Karpas-422 (cell line): ENCODE measurements around the gene TGDS. TPM values are rescaled to one million over a fixed set of nuclear protein-coding genes. Genes with fewer than 3 reads are reported as not detected.

Source experiments
- DNase-seq: peaks from one replicate; pipeline ENCODE4 v3.0.0-alpha.2; 2015
- H2AFZ ChIP-seq: fragments of 200-600 bp; sonication (generic); 2 replicates; pipeline ENCODE4 v1.6.1; 2014; ENCODE audit warnings: antibody characterized with exemption, low read length, mixed read lengths
- H3K27ac ChIP-seq: fragments of 200-600 bp; sonication (generic); 2 replicates; pipeline ENCODE4 v1.5.1; 2014; ENCODE audit warnings: mild to moderate bottlenecking, low read length, moderate library complexity
- H3K27me3 ChIP-seq: fragments of 200-600 bp; sonication (generic); 2 replicates; pipeline ENCODE4 v1.6.1; 2014; ENCODE audit warnings: low read length, mixed read lengths
- H3K36me3 ChIP-seq: fragments of 200-600 bp; sonication (generic); 2 replicates; pipeline ENCODE4 v1.6.1; 2014; ENCODE audit warnings: low read length, mixed read lengths; ENCODE audit not compliant: insufficient read depth
- H3K4me1 ChIP-seq: fragments of 200-600 bp; sonication (generic); 2 replicates; pipeline ENCODE4 v1.6.1; 2014; ENCODE audit warnings: mild to moderate bottlenecking, low read length, mixed read lengths
- H3K4me2 ChIP-seq: fragments of 200-600 bp; sonication (generic); 2 replicates; pipeline ENCODE4 v1.6.1; 2014; ENCODE audit warnings: low read length, low read depth, mild to moderate bottlenecking; ENCODE audit not compliant: poor library complexity, severe bottlenecking
- H3K4me3 ChIP-seq: fragments of 200-600 bp; sonication (generic); 2 replicates; pipeline ENCODE4 v1.5.1; 2014; ENCODE audit warnings: mild to moderate bottlenecking, antibody characterized with exemption, low read length, mixed read lengths
- H3K79me2 ChIP-seq: fragments of 200-600 bp; sonication (generic); 2 replicates; pipeline ENCODE4 v1.6.1; 2014; ENCODE audit warnings: mild to moderate bottlenecking, low read length, mixed read lengths
- H3K9ac ChIP-seq: fragments of 200-600 bp; sonication (generic); 2 replicates; pipeline ENCODE4 v1.6.0; 2014; ENCODE audit warnings: low read length
- H3K9me2 ChIP-seq: fragments of 200-600 bp; sonication (generic), shearing (Covaris generic); replicated peaks from 2 replicates; pipeline ENCODE4 v1.6.0; 2014; ENCODE audit warnings: mild to moderate bottlenecking, low read length, moderate library complexity; ENCODE audit not compliant: insufficient read depth
- H3K9me3 ChIP-seq: fragments of 300-700, 200-600 bp; sonication (generic); 2 replicates; pipeline ENCODE4 v1.6.1; 2014; ENCODE audit warnings: low read length, mixed read lengths
- H4K20me1 ChIP-seq: fragments of 200-600 bp; sonication (generic); 2 replicates; pipeline ENCODE4 v1.6.1; 2014; ENCODE audit warnings: mild to moderate bottlenecking, antibody characterized with exemption, low read length, low read depth; ENCODE audit not compliant: insufficient read depth
- total RNA-seq: library from RNA; depleted of rRNA; stranded (reverse); fragments of >200 nt; shearing (Covaris generic); gene quantifications from 2 replicates; pipeline ENCODE4 v1.2.3, GENCODE V29; 2014; ENCODE audit warnings: low replicate concordance

The TGDS gene
- total RNA-seq, 1 experiment from 2014 or later, result 26.2 TPM

DNA sequence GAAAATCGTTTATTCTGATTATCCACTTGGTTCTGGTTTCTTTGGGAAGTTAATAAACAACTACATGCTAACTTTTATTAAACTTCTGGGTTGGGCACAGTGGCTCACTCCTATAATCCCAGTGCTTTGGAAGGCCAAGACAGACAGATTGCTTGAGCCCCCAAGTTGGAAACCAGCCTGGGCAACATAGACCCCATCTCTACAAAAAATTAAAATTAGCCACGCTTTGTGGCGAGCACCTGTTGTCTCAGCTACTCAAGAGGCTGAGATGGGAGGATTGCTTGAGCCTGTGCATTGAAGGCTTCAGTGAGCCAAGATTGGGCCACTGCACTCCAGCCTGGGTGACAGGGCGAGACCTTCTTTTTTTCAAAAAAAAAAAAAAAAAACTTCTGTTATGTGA lies 27.4 kb upstream of the TGDS start:
- Histone ChIP-seq H3K27me3 (no peaks in the 10 kb centered on the region), H3K27ac (no peak overlapping the region), H3K9me2 (no peaks in the 10 kb centered on the region), H3K79me2 (peaks cover 4% of the 10 kb centered on the region; the same call in 1 of the 2 replicates), H3K9me3 (no peaks in the 10 kb centered on the region), H3K36me3 (peaks cover 51% of the 10 kb centered on the region), H3K4me3 (no peak overlapping the region), H3K4me2 (no peak overlapping the region), H3K4me1 (no peaks in the 10 kb centered on the region), H2AFZ (no peak overlapping the region), H4K20me1 (no peaks in the 10 kb centered on the region), H3K9ac (no peak overlapping the region)
- DNase-seq, result no peak

DNA sequence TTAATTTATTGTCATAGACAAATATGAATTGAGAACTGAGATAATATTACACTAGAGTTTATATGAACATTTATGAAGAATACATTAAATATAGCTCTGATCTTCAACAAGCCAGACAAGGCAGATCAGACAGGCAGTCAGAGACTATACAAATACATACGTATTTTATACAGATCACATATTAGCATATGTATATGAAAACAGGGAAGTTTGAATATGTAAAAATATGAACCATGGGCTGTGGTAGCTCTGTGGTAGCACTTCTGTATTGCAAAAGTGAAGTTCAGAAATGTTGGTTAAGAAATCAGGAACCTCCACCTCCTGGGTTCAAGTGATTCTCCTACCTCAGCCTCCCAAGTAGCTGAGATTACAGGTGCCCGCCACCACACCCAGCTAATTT lies 26.4 kb upstream of the TGDS start:
- Histone ChIP-seq H3K9me2 (no peaks in the 10 kb centered on the region), H4K20me1 (no peaks in the 10 kb centered on the region), H3K4me3 (no peak overlapping the region), H3K27me3 (no peaks in the 10 kb centered on the region), H3K27ac (no peak overlapping the region), H3K79me2 (peaks cover 6% of the 10 kb centered on the region; the same call in 1 of the 2 replicates), H3K4me2 (no peak overlapping the region), H3K4me1 (no peaks in the 10 kb centered on the region), H3K36me3 (peaks cover 51% of the 10 kb centered on the region), H2AFZ (no peak overlapping the region), H3K9me3 (no peaks in the 10 kb centered on the region), H3K9ac (no peak overlapping the region)
- DNase-seq, result no peak

DNA sequence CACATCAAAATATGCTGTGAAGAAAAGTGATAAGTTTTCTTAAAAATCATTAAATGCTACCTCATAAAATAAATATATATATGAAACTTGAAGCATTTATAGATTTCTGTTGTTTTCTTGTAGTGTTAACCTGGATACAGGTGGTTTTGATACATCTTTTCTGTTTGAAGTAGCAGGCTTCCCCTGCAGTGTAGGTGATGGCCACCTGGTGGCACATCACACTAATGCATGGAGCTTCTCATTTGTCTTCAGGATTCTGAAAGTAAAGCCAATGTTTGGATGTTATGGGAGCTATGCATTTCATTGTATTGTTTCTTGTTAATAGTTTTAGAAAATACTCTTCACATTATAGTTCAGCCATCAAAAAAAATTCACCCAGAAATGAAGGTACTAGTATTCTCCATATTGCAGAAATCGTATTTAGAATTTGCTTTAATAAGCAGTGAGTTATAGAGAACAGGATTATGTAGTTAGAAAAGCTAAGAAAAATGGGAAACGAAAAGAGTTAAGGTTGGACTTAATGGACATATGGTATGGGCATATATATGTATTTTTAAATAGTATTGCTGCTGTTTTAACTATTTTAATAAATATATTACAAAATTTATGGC lies 24.4 kb upstream of the TGDS start:
- H3K9me2 ChIP-seq, result no peaks in the 10 kb centered on the region
- no peak overlapping the region for H3K4me3 ChIP-seq
- no peak overlapping the region for H2AFZ ChIP-seq
- H3K27me3 ChIP-seq, result no peaks in the 10 kb centered on the region
- H3K9ac ChIP-seq, result no peak overlapping the region
- no peak overlapping the region for H3K27ac ChIP-seq
- peaks cover 6% of the 10 kb centered on the region; the same call in 1 of the 2 replicates for H3K79me2 ChIP-seq
- no peak overlapping the region for H3K4me2 ChIP-seq
- no peaks in the 10 kb centered on the region for H4K20me1 ChIP-seq
- peak; percentile 70 for DNase-seq
- H3K9me3 ChIP-seq, result no peaks in the 10 kb centered on the region
- peaks cover 42% of the 10 kb centered on the region for H3K36me3 ChIP-seq
- no peaks in the 10 kb centered on the region for H3K4me1 ChIP-seq

DNA sequence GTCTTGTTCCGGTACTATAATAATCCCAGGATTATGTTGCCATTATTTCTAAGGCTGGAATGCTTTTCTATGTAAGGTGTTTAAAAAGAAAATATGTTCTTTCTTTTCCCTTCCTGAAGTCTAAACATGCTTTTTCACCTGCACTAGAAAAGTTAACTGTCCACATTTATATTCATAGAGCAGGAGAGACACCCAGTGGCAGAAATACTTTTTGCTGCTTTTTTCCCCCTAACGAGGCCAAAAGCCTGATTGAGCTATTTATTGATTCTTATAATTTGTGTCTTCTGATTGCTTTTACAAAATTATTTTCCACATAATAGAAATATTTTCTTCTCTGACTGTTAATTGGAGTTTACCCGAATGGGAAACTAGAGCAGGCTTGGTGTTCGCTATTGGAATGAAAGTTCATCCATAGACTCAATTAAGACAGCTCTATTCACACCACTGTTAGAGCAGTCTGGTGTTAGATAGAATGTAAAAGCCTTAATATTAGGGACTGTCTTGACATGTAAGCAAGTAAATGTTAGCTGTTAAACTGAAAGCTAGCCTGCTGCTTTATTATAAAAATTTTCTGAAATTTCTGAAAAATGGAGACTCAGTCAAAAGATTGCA lies 21.5 kb upstream of the TGDS start:
- Histone ChIP-seq H3K9me2 (no peaks in the 10 kb centered on the region), H3K27ac (no peak overlapping the region), H3K4me3 (no peak overlapping the region), H4K20me1 (no peaks in the 10 kb centered on the region), H3K36me3 (peaks cover 22% of the 10 kb centered on the region; the same call in 1 of the 2 replicates), H3K79me2 (peaks cover 12% of the 10 kb centered on the region; the same call in 1 of the 2 replicates), H3K4me1 (no peaks in the 10 kb centered on the region), H3K9ac (no peak overlapping the region), H3K9me3 (no peaks in the 10 kb centered on the region), H3K4me2 (no peak overlapping the region), H2AFZ (no peak overlapping the region), H3K27me3 (no peaks in the 10 kb centered on the region)
- DNase-seq, result peak; percentile 83

DNA sequence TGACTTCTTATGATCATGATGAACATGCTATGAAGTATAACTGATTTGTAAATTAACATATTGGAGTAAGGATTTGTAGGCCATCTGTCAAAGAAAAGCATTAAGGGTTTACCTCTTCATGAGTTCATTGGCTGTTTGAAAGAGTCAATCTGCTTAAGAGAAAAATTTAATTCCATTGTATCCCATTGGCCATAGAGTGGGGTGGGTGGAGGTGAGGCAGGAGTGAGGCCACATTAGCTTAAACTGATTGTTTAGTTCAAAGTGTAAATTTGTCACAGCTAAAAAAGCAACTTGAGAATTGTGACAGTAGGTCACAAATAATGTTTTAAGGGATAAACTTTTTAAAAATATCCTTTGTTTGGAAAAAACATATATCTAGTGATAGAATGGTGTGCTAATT lies 17.1 kb upstream of the TGDS start:
- Histone ChIP-seq H4K20me1 (no peaks in the 10 kb centered on the region), H3K4me1 (no peaks in the 10 kb centered on the region), H3K79me2 (peaks cover 36% of the 10 kb centered on the region), H3K27me3 (no peaks in the 10 kb centered on the region), H3K36me3 (peaks cover 31% of the 10 kb centered on the region; the same call in 1 of the 2 replicates), H3K9me3 (no peaks in the 10 kb centered on the region), H3K27ac (no peak overlapping the region), H3K9ac (no peak overlapping the region), H3K9me2 (no peaks in the 10 kb centered on the region), H2AFZ (no peak overlapping the region), H3K4me2 (no peak overlapping the region), H3K4me3 (no peak overlapping the region)
- DNase-seq, result no peak

DNA sequence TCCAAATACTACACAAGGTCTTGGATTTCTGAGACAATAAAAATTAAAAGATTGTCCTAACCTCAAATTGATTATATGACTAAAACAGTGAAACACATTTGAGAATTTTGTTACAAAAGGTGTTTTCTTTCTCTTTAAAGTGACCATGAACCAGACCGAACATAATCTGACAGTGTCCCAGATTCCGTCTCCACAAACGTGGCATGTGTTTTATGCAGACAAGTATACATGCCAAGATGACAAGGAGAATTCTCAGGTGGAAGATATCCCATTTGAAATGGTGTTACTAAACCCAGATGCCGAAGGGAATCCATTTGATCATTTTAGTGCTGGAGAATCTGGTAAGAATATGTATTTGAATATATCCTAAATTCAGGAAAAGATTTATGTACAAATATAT lies 16.1 kb upstream of the TGDS start:
- Histone ChIP-seq H2AFZ (no peak overlapping the region), H3K4me1 (no peaks in the 10 kb centered on the region), H3K9ac (no peak overlapping the region), H3K36me3 (peaks cover 36% of the 10 kb centered on the region; the same call in 1 of the 2 replicates), H3K79me2 (peaks cover 44% of the 10 kb centered on the region), H3K9me2 (no peaks in the 10 kb centered on the region), H4K20me1 (no peaks in the 10 kb centered on the region), H3K27me3 (no peaks in the 10 kb centered on the region), H3K27ac (no peak overlapping the region), H3K4me2 (no peak overlapping the region), H3K4me3 (no peak overlapping the region), H3K9me3 (no peaks in the 10 kb centered on the region)
- no peak for DNase-seq

DNA sequence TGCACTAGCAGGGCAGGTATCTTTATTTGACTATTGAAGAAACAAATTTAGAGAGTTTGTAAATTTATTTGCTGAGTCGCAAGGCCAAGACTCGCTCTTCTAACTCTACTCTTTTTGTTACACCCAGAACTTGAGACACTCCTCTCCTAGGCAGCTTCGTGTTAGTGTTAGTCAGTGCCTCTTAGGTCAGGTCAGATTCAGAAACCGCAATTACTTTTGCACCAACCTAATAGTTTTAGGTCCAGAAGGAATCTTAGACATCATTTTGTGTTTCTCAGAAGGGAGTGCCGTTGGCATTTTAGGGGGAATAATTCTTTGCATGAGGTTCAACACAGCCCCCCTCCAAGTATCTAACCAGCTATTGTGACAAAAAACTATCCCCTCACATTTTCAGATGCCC lies 14.5 kb upstream of the TGDS start:
- Histone ChIP-seq H3K27me3 (no peaks in the 10 kb centered on the region), H4K20me1 (no peaks in the 10 kb centered on the region), H3K4me1 (peaks cover 3% of the 10 kb centered on the region; the same call in 1 of the 2 replicates), H2AFZ (no peak overlapping the region), H3K9me3 (no peaks in the 10 kb centered on the region), H3K9me2 (no peaks in the 10 kb centered on the region), H3K27ac (no peak overlapping the region), H3K4me2 (no peak overlapping the region), H3K79me2 (peaks cover 52% of the 10 kb centered on the region), H3K4me3 (no peak overlapping the region), H3K36me3 (peaks cover 43% of the 10 kb centered on the region; the same call in 1 of the 2 replicates), H3K9ac (no peak overlapping the region)
- DNase-seq, result no peak

DNA sequence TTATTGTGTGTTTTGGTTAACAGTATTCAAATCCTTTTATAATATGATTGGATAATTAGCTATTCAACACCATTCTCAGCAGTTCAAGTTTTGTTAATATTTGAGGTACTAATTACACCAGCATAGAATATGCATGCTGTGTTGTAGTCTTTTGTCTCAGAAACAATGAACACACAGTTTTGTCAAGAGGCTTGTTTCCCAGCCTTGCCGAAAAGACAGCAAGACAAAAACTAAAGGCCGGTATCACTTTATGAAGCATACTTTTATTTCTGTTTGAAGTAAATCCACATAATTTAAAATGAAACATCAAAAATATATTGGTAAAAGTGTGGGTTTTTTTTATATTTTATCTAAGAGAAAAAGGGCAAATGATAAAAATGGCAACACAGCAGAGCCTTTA lies 13.2 kb upstream of the TGDS start:
- H3K9me3 ChIP-seq, result no peaks in the 10 kb centered on the region
- H4K20me1 ChIP-seq, result no peaks in the 10 kb centered on the region
- H3K4me3 ChIP-seq, result no peak overlapping the region
- H3K4me2 ChIP-seq, result no peak overlapping the region
- H3K79me2 ChIP-seq, result peaks cover 54% of the 10 kb centered on the region
- H3K9me2 ChIP-seq, result no peaks in the 10 kb centered on the region
- H3K9ac ChIP-seq, result no peak overlapping the region
- H3K4me1 ChIP-seq, result peaks cover 7% of the 10 kb centered on the region; the same call in 1 of the 2 replicates
- peaks cover 45% of the 10 kb centered on the region; the same call in 1 of the 2 replicates for H3K36me3 ChIP-seq
- DNase-seq, result no peak
- H3K27me3 ChIP-seq, result no peaks in the 10 kb centered on the region
- H2AFZ ChIP-seq, result no peak overlapping the region
- no peak overlapping the region for H3K27ac ChIP-seq
